ENCODE results near the gene DYNC1I1. TPM values are rescaled to one million over a fixed set of nuclear protein-coding genes. Genes with fewer than 3 reads are reported as not detected.
"Not testable (repeated sequence)": the region's sequence is repeated elsewhere in the genome, so short reads cannot be mapped to it uniquely, and the experiment has no call there.

The DYNC1I1 gene
- polyA plus RNA-seq, 1 experiment, result 0.11 TPM

DNA sequence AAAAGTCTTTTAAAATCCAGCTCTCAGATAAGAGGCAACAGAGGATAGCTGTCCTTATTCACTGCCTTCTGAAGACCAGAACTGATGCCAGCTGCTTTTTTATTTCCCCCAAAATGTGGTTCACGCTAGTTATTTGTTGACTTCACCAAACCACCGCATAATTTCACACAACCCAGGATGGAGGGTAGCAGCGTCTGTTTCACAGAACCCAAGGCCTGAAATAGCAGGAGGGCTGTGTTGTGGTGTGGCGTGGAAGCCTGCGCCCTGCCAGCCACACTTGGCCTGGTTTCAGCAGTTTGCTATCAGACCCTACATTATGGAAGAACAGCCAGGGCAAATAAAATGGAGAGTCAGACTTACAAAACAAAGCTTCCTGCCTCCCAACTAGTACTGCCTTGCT, 155.4 kb downstream of the DYNC1I1 start:
- H3K4me3 ChIP-seq (ENCODE audit: low read depth, low read length), result no peak overlapping the region
- no peak for DNase-seq (ENCODE audit: low read depth)
- ChIA-PET POLR2A (no interaction called here), CTCF (interaction anchor here (5.5 kb wide), 1 partner anchor 11 kb away, joined by 22 read pairs; no protein-coding TSS in a partner anchor)
- no peak for TF ChIP-seq CTCF (IDR thresholded peaks at IDR 0.05; ENCODE audit: insufficient read depth, low read depth, low read length)
- no peaks in the 10 kb centered on the region for H3K27me3 ChIP-seq (ENCODE audit: control insufficient read depth, insufficient read depth, low read length)
- H3K36me3 ChIP-seq (ENCODE audit: control insufficient read depth, insufficient read depth, low read length), result no peaks in the 10 kb centered on the region

DNA sequence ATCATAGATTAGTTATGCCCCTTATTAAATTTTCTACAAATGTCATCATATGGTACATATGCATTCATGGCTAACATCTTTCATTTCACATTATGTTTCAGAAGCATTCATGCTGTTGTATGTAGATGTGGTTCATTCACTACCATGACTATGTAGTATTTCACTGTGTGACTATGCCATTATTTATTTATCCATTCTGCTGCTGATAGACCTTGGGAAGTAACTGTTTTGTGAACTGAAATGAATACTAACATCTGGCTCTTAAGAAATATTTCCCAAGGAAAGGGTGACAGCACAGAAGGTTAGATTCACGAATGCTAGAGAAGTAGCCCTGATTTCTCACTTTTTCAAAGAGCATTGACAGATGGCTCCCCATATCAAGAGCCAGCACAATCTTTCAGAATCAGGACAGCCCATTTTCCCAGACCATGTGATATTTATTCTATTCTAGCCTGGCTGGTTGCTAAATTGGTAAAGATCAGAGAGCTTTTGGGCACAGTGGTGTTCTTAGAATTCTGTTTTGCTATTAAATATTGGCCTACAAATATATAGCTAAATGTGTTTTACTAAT, 157.4 kb downstream of the DYNC1I1 start:
- H3K36me3 ChIP-seq (ENCODE audit: control insufficient read depth, insufficient read depth, low read length), result no peaks in the 10 kb centered on the region
- H3K27me3 ChIP-seq (ENCODE audit: control insufficient read depth, insufficient read depth, low read length), result no peaks in the 10 kb centered on the region
- no peak for TF ChIP-seq CTCF (IDR thresholded peaks at IDR 0.05; ENCODE audit: insufficient read depth, low read depth, low read length)
- no peak for DNase-seq (ENCODE audit: low read depth)
- POLR2A ChIA-PET, result no interaction called here
- H3K4me3 ChIP-seq (ENCODE audit: low read depth, low read length), result no peak overlapping the region
- CTCF ChIA-PET, result interaction anchor here (3.2 kb wide), 1 partner anchor 14 kb away, joined by 20 read pairs; no protein-coding TSS in a partner anchor

GRCh38 chr7:95931460-95932232, 159.3 kb downstream of the DYNC1I1 start:
- ChIA-PET POLR2A (no interaction called here), CTCF (interaction anchor here (0.5 to 3.2 kb wide), 2 partner anchors 15 to 1904 kb away, joined by 3 to 20 read pairs; no protein-coding TSS in a partner anchor)
- Histone ChIP-seq H3K4me3 (ENCODE audit: low read depth, low read length) (no peak overlapping the region), H3K36me3 (ENCODE audit: control insufficient read depth, insufficient read depth, low read length) (no peaks in the 10 kb centered on the region), H3K27me3 (ENCODE audit: control insufficient read depth, insufficient read depth, low read length) (no peaks in the 10 kb centered on the region)
- no peak for DNase-seq (ENCODE audit: low read depth)
- TF ChIP-seq CTCF (IDR thresholded peaks at IDR 0.05; ENCODE audit: insufficient read depth, low read depth, low read length), result no peak

- ChIA-PET CTCF (no interaction called here), POLR2A (no interaction called here)
- H3K4me3 ChIP-seq (ENCODE audit: low read depth, low read length), result no peak overlapping the region
- H3K27me3 ChIP-seq (ENCODE audit: control insufficient read depth, insufficient read depth, low read length), result no peaks in the 10 kb centered on the region
- H3K36me3 ChIP-seq (ENCODE audit: control insufficient read depth, insufficient read depth, low read length), result no peaks in the 10 kb centered on the region
- DNase-seq (ENCODE audit: low read depth), result no peak
- TF ChIP-seq CTCF (IDR thresholded peaks at IDR 0.05; ENCODE audit: insufficient read depth, low read depth, low read length), result no peak
Measured at GRCh38 chr7:95933618-95934017, 161.3 kb downstream of the DYNC1I1 start.

DNA sequence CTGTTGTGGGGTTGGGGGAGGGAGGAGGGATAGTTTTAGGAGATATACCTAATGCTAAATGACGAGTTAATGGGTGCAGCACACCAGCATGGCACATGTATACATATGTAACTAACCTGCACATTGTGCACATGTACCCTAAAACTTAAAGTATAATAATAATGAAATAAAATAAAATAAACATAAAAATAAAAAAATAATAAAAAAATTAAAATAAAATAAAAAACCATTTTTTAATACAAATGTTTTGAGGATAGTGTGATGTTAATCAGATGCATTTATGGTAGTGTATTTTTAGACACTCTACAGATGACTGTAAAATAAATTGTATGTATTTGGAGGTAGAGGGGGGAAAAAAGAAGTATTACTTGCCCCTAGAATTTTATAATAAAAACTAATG, 172.5 kb downstream of the DYNC1I1 start:
- DNase-seq (ENCODE audit: low read depth); CTCF ChIA-PET: not testable (repeated sequence)

More for the DNA sequence above, 172.5 kb downstream of the DYNC1I1 start:
- POLR2A ChIA-PET; H3K36me3 ChIP-seq (ENCODE audit: control insufficient read depth, insufficient read depth, low read length); H3K4me3 ChIP-seq (ENCODE audit: low read depth, low read length); H3K27me3 ChIP-seq (ENCODE audit: control insufficient read depth, insufficient read depth, low read length): not testable (repeated sequence)
